Right atrium auricular region (tissue), 2 donors: ENCODE data around the gene ITIH5. TPM values are rescaled to one million over a fixed set of nuclear protein-coding genes. Genes with fewer than 3 reads are reported as not detected.
"Not testable (repeated sequence)": the region's sequence is repeated elsewhere in the genome, so short reads cannot be mapped to it uniquely, and the experiment has no call there.

ENCODE experiments used
- DNase-seq: peaks from one replicate; pipeline ENCODE4 v3.0.0-alpha.2; 2019; ENCODE audit warnings: low spot score
- H3K27ac ChIP-seq, 2 donors: fragments of 200-600 bp; sonication (generic); 1 replicate in 1 of 2; 2 replicates in 1 of 2; pipeline ENCODE4 v1.5.1; 2016 to 2019
- H3K27me3 ChIP-seq, 2 donors: fragments of 200-600 bp; sonication (generic); one replicate each; pipeline versions ENCODE4 v1.5.1 to v1.6.0; 2017 to 2019
- H3K36me3 ChIP-seq: fragments of 200-600 bp; sonication (generic); one replicate; pipeline ENCODE4 v1.5.1; 2016
- H3K4me1 ChIP-seq, 2 donors: fragments of 200-600 bp; sonication (generic); one replicate each; pipeline versions ENCODE4 v1.5.1 to v1.6.0; 2017 to 2019
- H3K4me3 ChIP-seq, 2 donors: fragments of 200-600 bp; sonication (generic); 1 replicate in 1 of 2; 2 replicates in 1 of 2; pipeline ENCODE4 v1.5.1; 2017 to 2019; ENCODE audit warnings: mild to moderate bottlenecking in 1 of 2, moderate library complexity in 1 of 2
- H3K9me3 ChIP-seq, 2 donors: fragments of 200-600 bp; sonication (generic); one replicate each; pipeline ENCODE4 v1.5.1; 2019
- total RNA-seq, 2 donors: library from RNA; depleted of rRNA; stranded (reverse); fragments of >200 nt; gene quantifications; one replicate each; pipeline ENCODE4 v1.1.0, GENCODE V29; 2016
- TF ChIP-seq, protein P1 (sequence below), 2 donors: fragments of 200-600 bp; sonication (generic); IDR thresholded peaks; one replicate each; pipeline ENCODE4 v1.5.1; 2019; ENCODE audit warnings: antibody characterized with exemption in 2 of 2

ITIH5 gene
- total RNA-seq, 2 donors from 2014 or later = 3.1 to 7.3 TPM

DNA sequence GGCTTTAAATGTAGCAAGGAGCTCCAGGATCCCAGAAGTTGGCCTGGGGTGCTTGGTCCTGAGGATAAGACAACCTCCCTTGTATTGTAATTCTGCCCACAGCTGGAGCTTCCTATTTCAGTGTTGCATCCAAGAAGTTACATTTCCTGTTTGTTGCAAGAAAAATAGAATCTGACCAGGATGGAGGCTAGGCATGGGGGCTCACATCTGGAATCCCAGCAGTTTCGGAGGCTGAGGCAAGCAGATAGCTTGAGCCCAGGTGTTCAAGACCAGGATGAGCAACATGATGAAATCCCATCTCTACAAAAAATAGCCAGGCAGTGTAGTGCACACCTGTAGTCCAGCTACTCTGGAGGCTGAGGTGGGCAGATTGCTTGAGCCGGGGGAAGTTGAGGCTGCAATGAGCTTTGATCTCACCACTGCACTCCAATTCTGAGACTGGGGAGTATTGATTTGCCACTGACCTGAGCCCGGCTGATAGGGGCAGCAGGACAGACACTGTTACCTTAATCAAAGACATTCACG, 35.6 kb upstream of the ITIH5 start:
- H3K4me1 ChIP-seq = no peaks in the 10 kb centered on the region
- TF ChIP-seq, protein P1, sequence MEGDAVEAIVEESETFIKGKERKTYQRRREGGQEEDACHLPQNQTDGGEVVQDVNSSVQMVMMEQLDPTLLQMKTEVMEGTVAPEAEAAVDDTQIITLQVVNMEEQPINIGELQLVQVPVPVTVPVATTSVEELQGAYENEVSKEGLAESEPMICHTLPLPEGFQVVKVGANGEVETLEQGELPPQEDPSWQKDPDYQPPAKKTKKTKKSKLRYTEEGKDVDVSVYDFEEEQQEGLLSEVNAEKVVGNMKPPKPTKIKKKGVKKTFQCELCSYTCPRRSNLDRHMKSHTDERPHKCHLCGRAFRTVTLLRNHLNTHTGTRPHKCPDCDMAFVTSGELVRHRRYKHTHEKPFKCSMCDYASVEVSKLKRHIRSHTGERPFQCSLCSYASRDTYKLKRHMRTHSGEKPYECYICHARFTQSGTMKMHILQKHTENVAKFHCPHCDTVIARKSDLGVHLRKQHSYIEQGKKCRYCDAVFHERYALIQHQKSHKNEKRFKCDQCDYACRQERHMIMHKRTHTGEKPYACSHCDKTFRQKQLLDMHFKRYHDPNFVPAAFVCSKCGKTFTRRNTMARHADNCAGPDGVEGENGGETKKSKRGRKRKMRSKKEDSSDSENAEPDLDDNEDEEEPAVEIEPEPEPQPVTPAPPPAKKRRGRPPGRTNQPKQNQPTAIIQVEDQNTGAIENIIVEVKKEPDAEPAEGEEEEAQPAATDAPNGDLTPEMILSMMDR (IDR thresholded peaks at IDR 0.05) = no peak
- no peaks in the 10 kb centered on the region for H3K36me3 ChIP-seq
- no peak for DNase-seq
- H3K9me3 ChIP-seq = no peaks in the 10 kb centered on the region
- H3K4me3 ChIP-seq = no peak overlapping the region
- H3K27ac ChIP-seq = no peak overlapping the region
- H3K27me3 ChIP-seq = no peaks in the 10 kb centered on the region

DNA sequence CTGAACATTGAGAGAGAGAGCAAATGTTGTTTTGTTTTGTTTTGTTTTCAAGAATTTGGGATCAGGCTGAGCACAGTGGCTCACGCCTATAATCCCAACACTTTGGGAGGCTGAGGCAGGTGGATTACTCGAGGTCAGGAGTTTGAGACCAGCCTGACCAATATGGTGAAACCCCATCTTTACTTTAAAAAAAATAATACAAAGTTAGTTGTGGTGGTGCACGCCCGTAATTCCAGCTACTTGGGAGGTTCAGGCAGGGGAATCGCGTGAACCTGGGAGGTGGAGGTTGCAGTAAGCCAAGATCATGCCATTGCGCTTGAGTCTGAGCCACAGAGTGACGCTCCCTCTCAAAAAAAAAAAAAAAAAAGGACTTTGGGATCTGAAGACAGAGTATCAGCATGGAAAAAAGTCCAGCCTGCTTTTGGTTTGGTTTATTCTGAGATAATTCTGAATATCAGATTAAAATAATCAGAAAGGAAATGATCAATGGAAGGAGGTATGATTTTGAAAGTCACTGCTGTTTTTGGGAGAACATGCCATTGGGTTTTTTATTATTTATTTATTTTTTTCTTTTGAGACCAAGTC, 34.5 kb upstream of the ITIH5 start:
- no peak for DNase-seq
- TF ChIP-seq, protein P1 (IDR thresholded peaks at IDR 0.05) = no peak
- Histone ChIP-seq H3K4me3 (no peak overlapping the region), H3K27me3 (no peaks in the 10 kb centered on the region), H3K9me3 (no peaks in the 10 kb centered on the region), H3K4me1 (no peaks in the 10 kb centered on the region), H3K36me3 (no peaks in the 10 kb centered on the region), H3K27ac (no peak overlapping the region)

DNA sequence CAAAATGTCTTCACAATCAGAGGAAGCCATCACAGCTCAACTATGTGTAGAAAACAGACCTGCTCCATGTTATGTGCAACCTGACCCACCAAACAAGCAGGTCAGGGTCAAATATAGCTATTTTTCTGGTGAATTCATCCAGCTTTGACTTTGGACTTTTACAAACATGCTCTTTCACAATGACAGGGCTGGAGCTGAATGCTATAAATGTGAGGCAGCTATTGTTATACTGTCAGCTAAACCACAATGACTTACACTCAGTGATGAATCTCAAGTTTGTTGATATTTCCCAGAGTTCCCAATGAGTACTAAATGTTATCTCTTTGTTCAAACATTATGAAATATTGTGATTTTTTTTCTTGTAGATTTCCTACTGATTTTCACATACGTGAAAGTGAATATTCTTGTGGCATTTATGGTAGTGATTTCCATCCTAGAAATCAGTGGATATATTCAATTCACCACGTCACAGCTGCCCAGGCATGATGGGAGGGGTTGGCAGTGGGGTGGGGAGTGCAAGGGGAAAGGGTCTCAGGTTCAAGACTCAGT, 33.9 kb upstream of the ITIH5 start:
- Histone ChIP-seq H3K4me3 (no peak overlapping the region), H3K27ac (no peak overlapping the region), H3K36me3 (no peaks in the 10 kb centered on the region), H3K27me3 (no peaks in the 10 kb centered on the region), H3K9me3 (no peaks in the 10 kb centered on the region), H3K4me1 (no peaks in the 10 kb centered on the region)
- DNase-seq = no peak
- TF ChIP-seq, protein P1 (IDR thresholded peaks at IDR 0.05) = no peak

DNA sequence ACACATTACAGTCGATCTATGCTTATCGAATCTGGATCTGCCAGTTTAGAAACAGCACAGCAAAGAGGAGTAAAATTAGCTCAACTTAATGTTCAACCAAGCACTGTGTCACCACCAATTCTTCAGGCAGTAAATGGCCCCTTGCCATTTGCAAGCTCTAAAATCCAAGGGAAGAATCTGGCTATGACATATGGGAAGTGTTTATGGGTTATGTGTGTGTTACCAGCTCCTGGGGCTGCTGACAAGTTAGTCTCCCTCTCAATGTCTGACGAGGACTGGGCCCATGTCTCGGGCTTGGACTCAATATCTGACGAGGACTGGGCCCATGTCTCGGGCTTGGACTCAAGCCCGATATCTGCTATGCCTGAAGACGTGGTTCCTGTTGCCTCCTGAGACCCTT, 30.7 kb upstream of the ITIH5 start:
- DNase-seq = no peak
- no peak overlapping the region for H3K27ac ChIP-seq
- no peaks in the 10 kb centered on the region for H3K4me1 ChIP-seq
- no peaks in the 10 kb centered on the region for H3K27me3 ChIP-seq
- H3K4me3 ChIP-seq = no peak overlapping the region
- no peaks in the 10 kb centered on the region for H3K9me3 ChIP-seq
- no peaks in the 10 kb centered on the region for H3K36me3 ChIP-seq
- TF ChIP-seq, protein P1 (IDR thresholded peaks at IDR 0.05) = no peak

DNA sequence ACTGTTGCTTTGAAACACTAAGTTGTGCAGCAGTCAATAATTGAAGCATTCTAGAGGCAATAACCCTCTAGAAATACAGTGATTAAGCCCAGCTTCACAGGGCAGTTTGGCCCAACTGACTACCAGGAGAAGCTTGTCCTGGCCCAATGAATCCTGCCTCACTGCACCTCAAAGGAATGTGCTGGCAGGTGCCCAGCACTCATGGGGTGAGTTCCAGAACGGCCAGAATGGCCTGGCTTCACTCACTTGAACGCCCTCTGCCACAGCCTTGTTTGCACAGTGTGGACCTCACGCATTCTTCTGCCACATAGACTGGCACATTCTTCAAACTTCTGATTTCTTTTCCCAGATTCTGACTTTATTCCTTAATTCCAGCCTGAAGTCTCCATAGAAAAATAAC, 29.8 kb upstream of the ITIH5 start:
- TF ChIP-seq, protein P1 (IDR thresholded peaks at IDR 0.05) = no peak
- H3K4me3 ChIP-seq = no peak overlapping the region
- no peak overlapping the region for H3K27ac ChIP-seq
- no peaks in the 10 kb centered on the region for H3K27me3 ChIP-seq
- DNase-seq = no peak
- H3K36me3 ChIP-seq = no peaks in the 10 kb centered on the region
- H3K4me1 ChIP-seq = no peaks in the 10 kb centered on the region
- no peaks in the 10 kb centered on the region for H3K9me3 ChIP-seq

DNA sequence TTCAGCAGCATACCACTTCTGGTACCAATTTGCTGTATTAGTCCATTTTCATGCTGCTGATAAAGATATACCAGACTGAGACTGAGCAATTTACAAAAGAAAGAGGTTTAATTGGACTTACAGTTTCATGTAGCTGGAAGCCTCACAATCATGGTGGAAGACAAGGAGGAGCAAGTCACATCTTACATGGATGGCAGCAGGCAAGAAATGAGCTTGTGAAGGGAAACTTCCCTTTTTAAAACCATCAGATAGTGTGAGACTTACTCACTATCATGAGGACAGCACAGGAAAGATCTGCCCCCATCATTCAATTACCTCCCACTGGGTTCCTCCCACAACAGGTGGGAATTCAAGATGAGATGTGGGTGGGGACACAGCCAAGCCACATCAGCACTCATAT, 26.4 kb upstream of the ITIH5 start:
- H3K27me3 ChIP-seq, H3K4me3 ChIP-seq, H3K9me3 ChIP-seq, H3K4me1 ChIP-seq, H3K27ac ChIP-seq, H3K36me3 ChIP-seq, DNase-seq: not testable (repeated sequence)

DNA sequence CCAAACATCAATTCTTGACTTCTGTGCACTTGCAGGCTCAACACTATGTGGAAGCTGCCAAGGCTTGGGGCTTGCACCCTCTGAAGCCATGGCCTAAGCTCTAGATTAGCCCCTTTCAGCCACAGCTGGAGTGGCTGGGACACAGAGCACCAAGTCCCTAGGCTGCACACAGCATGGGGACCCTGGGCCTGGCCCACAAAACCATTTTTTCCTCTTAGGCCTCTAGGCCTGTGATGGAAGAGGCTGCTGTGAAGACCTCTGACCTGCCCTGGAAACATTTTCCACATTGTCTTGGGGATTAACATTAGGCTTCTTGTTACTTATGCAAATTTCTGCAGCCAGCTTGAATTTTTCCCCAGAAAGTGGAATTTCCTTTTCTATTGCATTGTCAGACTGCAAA, 25.6 kb upstream of the ITIH5 start:
- H3K27ac ChIP-seq, H3K36me3 ChIP-seq, DNase-seq, H3K4me1 ChIP-seq, H3K9me3 ChIP-seq, H3K27me3 ChIP-seq, H3K4me3 ChIP-seq: not testable (repeated sequence)

DNA sequence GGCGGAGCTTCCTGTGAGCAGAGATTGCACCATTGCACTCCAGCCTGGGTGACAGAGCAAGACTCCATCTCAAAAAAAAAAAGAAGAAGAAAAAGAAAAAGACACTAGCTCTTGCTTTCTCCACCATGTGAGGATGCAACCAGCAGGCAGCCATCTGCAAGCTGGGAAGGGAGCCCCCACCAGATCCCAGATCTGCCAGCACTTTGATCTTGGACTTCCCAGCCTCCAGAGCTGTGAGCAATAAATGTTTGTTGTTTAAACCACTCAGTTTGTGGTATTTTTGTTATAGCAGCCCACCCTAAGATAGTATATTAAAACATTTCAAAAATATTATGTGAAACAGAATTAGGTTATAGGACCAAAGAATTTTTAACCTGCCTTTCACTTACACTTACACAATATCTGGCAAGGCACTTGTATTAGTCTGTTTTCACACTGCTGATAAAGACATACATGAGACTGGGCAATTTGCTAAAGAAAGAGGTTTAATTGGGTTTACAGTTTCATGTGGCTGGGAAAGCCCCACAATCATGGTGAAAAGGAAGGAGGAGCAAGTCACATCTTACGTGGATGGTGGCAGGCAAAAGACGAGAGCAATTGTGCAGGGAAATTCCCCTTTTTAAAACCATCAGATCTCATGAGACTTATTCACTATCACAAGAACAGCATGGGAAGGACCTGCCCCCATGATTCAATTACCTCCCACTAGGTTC, 24.3 kb upstream of the ITIH5 start:
- H3K27me3 ChIP-seq, H3K4me3 ChIP-seq, DNase-seq, H3K27ac ChIP-seq, H3K36me3 ChIP-seq, H3K4me1 ChIP-seq, H3K9me3 ChIP-seq: not testable (repeated sequence)
